Measurements from ENCODE around the gene TALDO1. TPM values are rescaled to one million over a fixed set of nuclear protein-coding genes. Genes with fewer than 3 reads are reported as not detected.

Gene TALDO1
- total RNA-seq, 1 experiment from 2014 or later, result 268 TPM

DNA sequence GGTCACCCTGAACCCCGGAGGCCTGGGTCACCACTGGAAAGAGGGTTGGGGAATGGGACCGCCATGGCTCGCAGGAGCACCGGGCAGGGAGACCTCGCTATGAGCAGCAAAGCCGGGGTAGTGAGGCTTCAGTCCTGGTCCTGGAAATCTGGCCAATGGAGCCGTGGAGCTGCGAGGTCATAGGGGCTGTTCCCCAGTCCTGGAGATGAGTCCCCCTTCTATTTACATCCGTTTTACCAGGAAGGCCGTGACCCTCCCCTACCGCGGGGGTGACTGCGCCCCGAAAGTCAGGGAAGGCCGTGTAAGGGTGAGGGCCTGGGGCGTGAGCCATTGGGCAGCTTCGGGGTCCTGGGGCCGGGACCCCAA lies 57.3 kb downstream of the TALDO1 start:
- Histone ChIP-seq H4K5ac (ENCODE audit: insufficient read length, low read depth, low read length) (no peak overlapping the region), H3K27ac (ENCODE audit: insufficient read length, low read depth, low read length) (no peak overlapping the region), H4K20me1 (ENCODE audit: control insufficient read depth, insufficient read depth, insufficient read length) (no peaks in the 10 kb centered on the region), H2BK20ac (ENCODE audit: low read depth, low read length, poor library complexity, severe bottlenecking) (no peak overlapping the region), H3K4ac (ENCODE audit: low read depth, low read length) (no peak overlapping the region), H3K79me1 (ENCODE audit: insufficient read depth, low read depth, low read length, poor library complexity, severe bottlenecking) (no peaks in the 10 kb centered on the region), H4K91ac (ENCODE audit: insufficient read length, low read depth, low read length) (no peak overlapping the region), H3K23ac (ENCODE audit: insufficient read length, low read depth, low read length) (no peak overlapping the region), H3K27me3 (ENCODE audit: insufficient read depth, low read length) (no peaks in the 10 kb centered on the region), H3K14ac (ENCODE audit: insufficient read depth, low read length) (no peak overlapping the region), H3K9me3 (ENCODE audit: control insufficient read depth, low read depth, low read length) (no peaks in the 10 kb centered on the region), H3K56ac (ENCODE audit: insufficient read length, low read depth, low read length) (no peak overlapping the region), H3K9ac (ENCODE audit: extremely low read depth, insufficient read length, low read length) (no peak overlapping the region), H4K8ac (replicated peaks; ENCODE audit: insufficient read length, low read depth, low read length) (no peak overlapping the region), H2BK120ac (ENCODE audit: low read depth, low read length, poor library complexity, severe bottlenecking) (no peak overlapping the region), H2BK5ac (ENCODE audit: insufficient read length, low read length) (no peak overlapping the region), H2AFZ (ENCODE audit: low read length) (no peak overlapping the region), H3K4me2 (ENCODE audit: insufficient read depth, insufficient read length, low read length) (peak overlapping the region; percentile 56), H2AK5ac (ENCODE audit: insufficient read length, low read length) (no peak overlapping the region), H2BK15ac (ENCODE audit: low read depth, low read length) (no peak overlapping the region), H3K4me1 (ENCODE audit: insufficient read depth, low read length) (no peaks in the 10 kb centered on the region), H3K79me2 (ENCODE audit: insufficient read depth, low read length) (no peaks in the 10 kb centered on the region), H3K23me2 (ENCODE audit: insufficient read length, low read depth, low read length, poor library complexity, severe bottlenecking) (peaks cover 12% of the 10 kb centered on the region), H3K18ac (ENCODE audit: insufficient read length, low read depth, low read length) (no peak overlapping the region), H2BK12ac (ENCODE audit: insufficient read length, low read depth, low read length) (no peak overlapping the region), H3T11ph (ENCODE audit: low read length) (no peak overlapping the region)
- no peak overlapping the region for H3K27ac Mint-ChIP-seq
- DNase-seq, result no peak
- peaks cover 11 to 19% of the 10 kb centered on the region in 2 experiments for H3K4me1 Mint-ChIP-seq
- H3K9me3 Mint-ChIP-seq, result no peaks in the 10 kb centered on the region
- peaks cover 2 to 8% (median 8%) of the 10 kb centered on the region in 3 experiments; a peak in 5 of 7 replicates for H3K36me3 Mint-ChIP-seq (ENCODE audit: insufficient read depth in 1 of 3, low read depth in 3 of 3)
- H3K4me3 Mint-ChIP-seq, result peak overlapping the region; percentile 64 to 79
- WGBS (ENCODE audit: extremely low coverage, insufficient read length, low lambda C conversion rate), result no CpG with 5 or more reads among the region's 18 CpGs
- H3K27me3 Mint-ChIP-seq (ENCODE audit: low read depth), result no peaks in the 10 kb centered on the region
- TF ChIP-seq, protein P1, sequence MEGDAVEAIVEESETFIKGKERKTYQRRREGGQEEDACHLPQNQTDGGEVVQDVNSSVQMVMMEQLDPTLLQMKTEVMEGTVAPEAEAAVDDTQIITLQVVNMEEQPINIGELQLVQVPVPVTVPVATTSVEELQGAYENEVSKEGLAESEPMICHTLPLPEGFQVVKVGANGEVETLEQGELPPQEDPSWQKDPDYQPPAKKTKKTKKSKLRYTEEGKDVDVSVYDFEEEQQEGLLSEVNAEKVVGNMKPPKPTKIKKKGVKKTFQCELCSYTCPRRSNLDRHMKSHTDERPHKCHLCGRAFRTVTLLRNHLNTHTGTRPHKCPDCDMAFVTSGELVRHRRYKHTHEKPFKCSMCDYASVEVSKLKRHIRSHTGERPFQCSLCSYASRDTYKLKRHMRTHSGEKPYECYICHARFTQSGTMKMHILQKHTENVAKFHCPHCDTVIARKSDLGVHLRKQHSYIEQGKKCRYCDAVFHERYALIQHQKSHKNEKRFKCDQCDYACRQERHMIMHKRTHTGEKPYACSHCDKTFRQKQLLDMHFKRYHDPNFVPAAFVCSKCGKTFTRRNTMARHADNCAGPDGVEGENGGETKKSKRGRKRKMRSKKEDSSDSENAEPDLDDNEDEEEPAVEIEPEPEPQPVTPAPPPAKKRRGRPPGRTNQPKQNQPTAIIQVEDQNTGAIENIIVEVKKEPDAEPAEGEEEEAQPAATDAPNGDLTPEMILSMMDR (conservative IDR thresholded peaks at IDR 0.05), result no peak

Data from H9 (cell line).